Measurements from ENCODE around the gene LIPC.

The LIPC gene

GRCh38 chr15:58547628-58548307 lies 116.0 kb downstream of the LIPC start:
- DNase-seq (ENCODE audit: extremely low spot score): no peak
- POLR2A ChIA-PET: no interaction called here
- CTCF ChIA-PET: interaction anchor here (0.7 to 0.9 kb wide), 2 partner anchors 8 to 26 kb away, joined by 3 read pairs; no protein-coding TSS in a partner anchor
- TF ChIP-seq CTCF (IDR thresholded peaks at IDR 0.05; ENCODE audit: control extremely low read depth, extremely low read depth, low read depth, missing control alignments): no peak

- DNase-seq (ENCODE audit: extremely low spot score): no peak
- CTCF ChIA-PET: interaction anchor here (1.6 kb wide), 1 partner anchor 10 kb away, joined by 4 read pairs; no protein-coding TSS in a partner anchor
- POLR2A ChIA-PET: no interaction called here
- TF ChIP-seq CTCF (IDR thresholded peaks at IDR 0.05; ENCODE audit: control extremely low read depth, extremely low read depth, low read depth, missing control alignments): no peak
Observed at GRCh38 chr15:58548308-58549012, 116.7 kb downstream of the LIPC start.

GRCh38 chr15:58549013-58549784 lies 117.4 kb downstream of the LIPC start:
- ChIA-PET POLR2A (no interaction called here), CTCF (interaction anchor here (1.6 kb wide), 1 partner anchor 10 kb away, joined by 4 read pairs; no protein-coding TSS in a partner anchor)
- no peak for TF ChIP-seq CTCF (IDR thresholded peaks at IDR 0.05; ENCODE audit: control extremely low read depth, extremely low read depth, low read depth, missing control alignments)
- DNase-seq (ENCODE audit: extremely low spot score): no peak

GRCh38 chr15:58549785-58550074 lies 117.9 kb downstream of the LIPC start:
- CTCF ChIA-PET: interaction anchor here (1.2 to 1.6 kb wide), 2 partner anchors 9 to 27 kb away, joined by 3 to 4 read pairs; no protein-coding TSS in a partner anchor
- POLR2A ChIA-PET: no interaction called here
- no peak for TF ChIP-seq CTCF (IDR thresholded peaks at IDR 0.05; ENCODE audit: control extremely low read depth, extremely low read depth, low read depth, missing control alignments)
- DNase-seq (ENCODE audit: extremely low spot score): no peak

GRCh38 chr15:58551084-58551763 lies 119.4 kb downstream of the LIPC start:
- DNase-seq (ENCODE audit: extremely low spot score): no peak
- CTCF ChIA-PET: interaction anchor here (1.2 kb wide), 1 partner anchor 28 kb away, joined by 3 read pairs; no protein-coding TSS in a partner anchor
- TF ChIP-seq CTCF (IDR thresholded peaks at IDR 0.05; ENCODE audit: control extremely low read depth, extremely low read depth, low read depth, missing control alignments): no peak
- POLR2A ChIA-PET: no interaction called here
